H9 (cell line): Measurements from ENCODE around the gene LRIG3. TPM values are rescaled to one million over a fixed set of nuclear protein-coding genes. Genes with fewer than 3 reads are reported as not detected.

ENCODE experiments used
- DNase-seq: peaks from one replicate; pipeline ENCODE4 v3.0.0-alpha.2; 2017
- H2AFZ ChIP-seq: one replicate; pipeline ENCODE4 v1.6.1; 2013; ENCODE audit warnings: mild to moderate bottlenecking, low read length, control low read depth, moderate library complexity
- H2AK5ac ChIP-seq: 2 replicates; pipeline ENCODE4 v1.6.1; 2013; ENCODE audit warnings: low read length, control low read depth, mixed read lengths; ENCODE audit not compliant: insufficient read length
- H2BK120ac ChIP-seq: one replicate; pipeline ENCODE4 v1.6.1; 2013; ENCODE audit warnings: low read depth, mild to moderate bottlenecking, low read length, control low read depth, inconsistent platforms; ENCODE audit not compliant: poor library complexity, severe bottlenecking
- H2BK12ac ChIP-seq: 2 replicates; pipeline ENCODE4 v1.6.1; 2013; ENCODE audit warnings: low read length, control low read depth, mixed read lengths, low read depth; ENCODE audit not compliant: insufficient read length
- H2BK15ac ChIP-seq: 2 replicates; pipeline ENCODE4 v1.6.1; 2013; ENCODE audit warnings: low read depth, low read length, control low read depth
- H2BK20ac ChIP-seq: one replicate; pipeline ENCODE4 v1.6.1; 2013; ENCODE audit warnings: low read depth, mild to moderate bottlenecking, low read length, control low read depth, inconsistent platforms; ENCODE audit not compliant: poor library complexity, severe bottlenecking
- H2BK5ac ChIP-seq: 2 replicates; pipeline ENCODE4 v1.6.1; 2013; ENCODE audit warnings: low read length, control low read depth, mixed read lengths; ENCODE audit not compliant: insufficient read length
- H3K14ac ChIP-seq: 2 replicates; pipeline ENCODE4 v1.6.1; 2013; ENCODE audit warnings: low read length, control low read depth; ENCODE audit not compliant: insufficient read depth
- H3K18ac ChIP-seq: 2 replicates; pipeline ENCODE4 v1.6.1; 2013; ENCODE audit warnings: low read depth, mild to moderate bottlenecking, mixed read lengths, low read length, control low read depth; ENCODE audit not compliant: insufficient read length
- H3K23ac ChIP-seq: 2 replicates; pipeline ENCODE4 v1.6.1; 2013; ENCODE audit warnings: low read length, control low read depth, mixed read lengths, low read depth; ENCODE audit not compliant: insufficient read length
- H3K23me2 ChIP-seq: 2 replicates; pipeline ENCODE4 v1.6.1; 2013; ENCODE audit warnings: low read depth, mild to moderate bottlenecking, mixed read lengths, low read length, control low read depth; ENCODE audit not compliant: insufficient read length, poor library complexity, severe bottlenecking
- H3K27ac ChIP-seq: 2 replicates; pipeline ENCODE4 v1.5.1; 2013; ENCODE audit warnings: low read length, control low read depth, mixed read lengths, low read depth; ENCODE audit not compliant: insufficient read length
- H3K27me3 ChIP-seq: 2 replicates; pipeline ENCODE4 v1.6.1; 2013; ENCODE audit warnings: low read length, control low read depth, inconsistent platforms; ENCODE audit not compliant: insufficient read depth
- H3K4ac ChIP-seq: 2 replicates; pipeline ENCODE4 v1.6.1; 2013; ENCODE audit warnings: low read depth, mild to moderate bottlenecking, control low read depth, inconsistent platforms, low read length, moderate library complexity
- H3K4me1 ChIP-seq: 2 replicates; pipeline ENCODE4 v1.6.1; 2013; ENCODE audit warnings: low read length, control low read depth, inconsistent platforms; ENCODE audit not compliant: insufficient read depth
- H3K4me2 ChIP-seq: 2 replicates; pipeline ENCODE4 v1.6.1; 2013; ENCODE audit warnings: low read length, control low read depth, mixed read lengths; ENCODE audit not compliant: insufficient read length, insufficient read depth
- H3K56ac ChIP-seq: 2 replicates; pipeline ENCODE4 v1.6.1; 2013; ENCODE audit warnings: low read depth, mild to moderate bottlenecking, mixed read lengths, low read length, control low read depth; ENCODE audit not compliant: insufficient read length
- H3K79me1 ChIP-seq: 2 replicates; pipeline ENCODE4 v1.6.1; 2013; ENCODE audit warnings: low read depth, mild to moderate bottlenecking, moderate library complexity, low read length, control low read depth, inconsistent platforms; ENCODE audit not compliant: insufficient read depth, poor library complexity, severe bottlenecking
- H3K79me2 ChIP-seq: 2 replicates; pipeline ENCODE4 v1.6.1; 2013; ENCODE audit warnings: low read length, control low read depth, inconsistent platforms; ENCODE audit not compliant: insufficient read depth
- H3K9ac ChIP-seq: 2 replicates; pipeline ENCODE4 v1.6.1; 2013; ENCODE audit warnings: low read length, control low read depth, mixed read lengths; ENCODE audit not compliant: insufficient read length; ENCODE audit errors: extremely low read depth
- H3K9me3 ChIP-seq: one replicate; pipeline ENCODE4 v1.6.1; 2013; ENCODE audit warnings: low read depth, low read length, inconsistent platforms; ENCODE audit not compliant: control insufficient read depth
- H3T11ph ChIP-seq: one replicate; pipeline ENCODE4 v1.6.1; 2013; ENCODE audit warnings: mild to moderate bottlenecking, low read length, control low read depth, inconsistent platforms
- H4K20me1 ChIP-seq: one replicate; pipeline ENCODE4 v1.6.1; 2013; ENCODE audit not compliant: control insufficient read depth, insufficient read length, insufficient read depth
- H4K5ac ChIP-seq: 2 replicates; pipeline ENCODE4 v1.6.1; 2013; ENCODE audit warnings: low read depth, mild to moderate bottlenecking, mixed read lengths, low read length, control low read depth; ENCODE audit not compliant: insufficient read length
- H4K8ac ChIP-seq: replicated peaks from 2 replicates; pipeline ENCODE4 v1.6.1; 2013; ENCODE audit warnings: low read length, control low read depth, mixed read lengths, low read depth; ENCODE audit not compliant: insufficient read length
- H4K91ac ChIP-seq: 2 replicates; pipeline ENCODE4 v1.6.1; 2013; ENCODE audit warnings: low read depth, mild to moderate bottlenecking, moderate library complexity, mixed read lengths, low read length, control low read depth; ENCODE audit not compliant: insufficient read length
- H3K27ac Mint-ChIP-seq, 3 experiments: 2 replicates in 2 of 3; 3 replicates in 1 of 3; pipeline ENCODE4 v1.8.0; 2020 to 2021; ENCODE audit warnings: mixed read lengths in 3 of 3, mild to moderate bottlenecking in 1 of 3, moderate library complexity in 1 of 3
- H3K27me3 Mint-ChIP-seq: 2 replicates; pipeline ENCODE4 v1.8.0; 2021; ENCODE audit warnings: low read depth, mild to moderate bottlenecking, moderate library complexity, mixed read lengths
- H3K36me3 Mint-ChIP-seq, 3 experiments: 2 replicates in 2 of 3; 3 replicates in 1 of 3; pipeline ENCODE4 v1.8.0; 2020 to 2021; ENCODE audit warnings: low read depth in 3 of 3, mixed read lengths in 3 of 3; ENCODE audit not compliant: insufficient read depth in 1 of 3
- H3K4me1 Mint-ChIP-seq, 2 experiments: 2 replicates each; pipeline ENCODE4 v1.8.0; 2020; ENCODE audit warnings: mixed read lengths in 2 of 2
- H3K4me3 Mint-ChIP-seq, 2 experiments: 2 replicates in 1 of 2; 3 replicates in 1 of 2; pipeline ENCODE4 v1.8.0; 2020 to 2021; ENCODE audit warnings: mild to moderate bottlenecking in 2 of 2, mixed read lengths in 2 of 2, moderate library complexity in 1 of 2
- H3K9me3 Mint-ChIP-seq, 2 experiments: 2 replicates in 1 of 2; 3 replicates in 1 of 2; pipeline ENCODE4 v1.8.0; 2020; ENCODE audit warnings: mild to moderate bottlenecking in 2 of 2, mixed read lengths in 2 of 2, moderate library complexity in 1 of 2
- CTCF ChIP-seq: fragments of 200-600 bp; sonication (generic); conservative IDR thresholded peaks from 3 replicates; pipeline ENCODE4 v1.8.0; 2021; ENCODE audit warnings: antibody characterized with exemption, mild to moderate bottlenecking
- WGBS: extraction: QIAGEN DNeasy Blood & Tissue Kit; methylation state at CpG from one replicate; pipeline ENCODE4 v1.1.7; 2013; ENCODE audit warnings: missing lambda C conversion rate, low lambda C conversion rate, mixed read lengths; ENCODE audit not compliant: insufficient read length; ENCODE audit errors: extremely low coverage; 5-methylcytosine and 5-hydroxymethylcytosine counted together
- total RNA-seq: library from RNA; stranded (reverse); gene quantifications from 2 replicates; pipeline ENCODE4 v1.2.1, GENCODE V29; 2021

The LRIG3 gene
- total RNA-seq, 1 experiment from 2014 or later = 10.9 TPM

GRCh38 chr12:58930770-58931324 is 10.5 kb upstream of the LRIG3 start:
- no peak for TF ChIP-seq CTCF
- Mint-ChIP-seq H3K4me3 (no peak overlapping the region), H3K36me3 (0 out of 7 replicates have a peak, but pooled peaks cover 0 to 3% (median 0%) of the 10 kb centered on the region in 3 experiments), H3K27me3 (no peaks in the 10 kb centered on the region), H3K9me3 (peaks cover 0 to 4% of the 10 kb centered on the region in 2 experiments; a peak in 1 of 5 replicates), H3K4me1 (peaks cover 10 to 11% of the 10 kb centered on the region in 2 experiments), H3K27ac (no peak overlapping the region)
- Histone ChIP-seq H3K79me2 (no peaks in the 10 kb centered on the region), H2BK120ac (no peak overlapping the region), H4K20me1 (no peaks in the 10 kb centered on the region), H3K56ac (no peak overlapping the region), H3K4me1 (no peaks in the 10 kb centered on the region), H3K27ac (no peak overlapping the region), H2BK20ac (no peak overlapping the region), H2AK5ac (no peak overlapping the region), H4K5ac (no peak overlapping the region), H3K14ac (no peak overlapping the region), H2BK5ac (no peak overlapping the region), H2BK15ac (no peak overlapping the region), H3K18ac (no peak overlapping the region), H3K27me3 (no peaks in the 10 kb centered on the region), H4K91ac (no peak overlapping the region), H3K23ac (no peak overlapping the region), H2AFZ (no peak overlapping the region), H3K4ac (no peak overlapping the region), H3K9ac (no peak overlapping the region), H2BK12ac (no peak overlapping the region), H4K8ac (no peak overlapping the region), H3K9me3 (no peaks in the 10 kb centered on the region), H3K4me2 (no peak overlapping the region), H3T11ph (no peak overlapping the region), H3K79me1 (no peaks in the 10 kb centered on the region), H3K23me2 (no peaks in the 10 kb centered on the region)
- DNase-seq = no peak
- WGBS = no CpG with 5 or more reads among the region's 2 CpGs
